Keratinocyte (primary cell): Measurements from ENCODE around the gene RPH3AL. TPM values are rescaled to one million over a fixed set of nuclear protein-coding genes. Genes with fewer than 3 reads are reported as not detected.

Experiments used
- DNase-seq: peaks from one replicate; pipeline ENCODE4 v3.0.0-alpha.2; 2011; ENCODE audit warnings: low read depth, missing footprints, low spot score
- FAIRE-seq: peaks from 2 replicates; lab custom pipeline; 2011; peaks lifted over from hg19 to GRCh38; lab: Jason Lieb, UNC
- H2AFZ ChIP-seq: 2 replicates; pipeline ENCODE4 v1.6.0; 2012; ENCODE audit warnings: low read length, control low read depth, inconsistent platforms; ENCODE audit not compliant: control insufficient read depth
- H3K27ac ChIP-seq: 2 replicates; pipeline ENCODE4 v1.5.1; 2011; ENCODE audit warnings: low read length; ENCODE audit not compliant: control insufficient read depth, insufficient read depth
- H3K27me3 ChIP-seq: 3 replicates; pipeline ENCODE4 v1.6.0; 2011; ENCODE audit warnings: low read length; ENCODE audit not compliant: control insufficient read depth, insufficient read depth; ENCODE audit errors: extremely low read depth
- H3K36me3 ChIP-seq, 2 experiments: 2 replicates in 1 of 2; 3 replicates in 1 of 2; pipeline ENCODE4 v1.5.1; 2011; ENCODE audit warnings: low read length in 2 of 2, mild to moderate bottlenecking in 1 of 2; ENCODE audit not compliant: control insufficient read depth in 2 of 2, insufficient read depth in 2 of 2; ENCODE audit errors: extremely low read depth in 1 of 2
- H3K4me1 ChIP-seq: 3 replicates; pipeline ENCODE4 v1.5.1; 2011; ENCODE audit warnings: low read length; ENCODE audit not compliant: control insufficient read depth, insufficient read depth; ENCODE audit errors: extremely low read depth
- H3K4me2 ChIP-seq: 3 replicates; pipeline ENCODE4 v1.6.0; 2011; ENCODE audit warnings: low read depth, low read length; ENCODE audit not compliant: control insufficient read depth, insufficient read depth; ENCODE audit errors: extremely low read depth
- H3K4me3 ChIP-seq, 3 experiments: fragments of 200-600 bp in 1 of 3; sonication (generic) in 1 of 3; 2 replicates in 2 of 3; 3 replicates in 1 of 3; pipeline ENCODE4 v1.5.1; 2011 to 2016; ENCODE audit warnings: low read length in 3 of 3, mild to moderate bottlenecking in 3 of 3, control low read depth in 2 of 3, inconsistent platforms in 1 of 3, low read depth in 1 of 3, mixed read lengths in 1 of 3, mixed run types in 1 of 3, moderate library complexity in 1 of 3; ENCODE audit not compliant: control insufficient read depth in 2 of 3, insufficient read depth in 2 of 3; ENCODE audit errors: extremely low read depth in 1 of 3
- H3K79me2 ChIP-seq: 2 replicates; pipeline ENCODE4 v1.6.0; 2012; ENCODE audit warnings: low read length; ENCODE audit not compliant: control insufficient read depth, insufficient read depth
- H3K9ac ChIP-seq: 3 replicates; pipeline ENCODE4 v1.6.0; 2011; ENCODE audit warnings: low read length; ENCODE audit not compliant: control insufficient read depth, insufficient read depth; ENCODE audit errors: extremely low read depth
- H3K9me1 ChIP-seq: 3 replicates; pipeline ENCODE4 v1.6.0; 2011; ENCODE audit warnings: low read length; ENCODE audit not compliant: control insufficient read depth, insufficient read depth; ENCODE audit errors: extremely low read depth
- H3K9me3 ChIP-seq: 2 replicates; pipeline ENCODE4 v1.5.1; 2012; ENCODE audit warnings: low read depth, low read length; ENCODE audit not compliant: control insufficient read depth
- H4K20me1 ChIP-seq: 3 replicates; pipeline ENCODE4 v1.6.0; 2011; ENCODE audit warnings: low read length; ENCODE audit not compliant: control insufficient read depth, insufficient read depth; ENCODE audit errors: extremely low read depth
- CTCF ChIP-seq, 3 experiments: IDR thresholded peaks in 1 of 3; conservative IDR thresholded peaks in 1 of 3; optimal IDR thresholded peaks in 1 of 3; 2 replicates in 2 of 3; 3 replicates in 1 of 3; pipeline versions ENCODE3 to v1.5.1; 2011; ENCODE audit warnings: low read length in 3 of 3, mild to moderate bottlenecking in 3 of 3, moderate library complexity in 2 of 3, control low read depth in 1 of 3, inconsistent platforms in 1 of 3; ENCODE audit not compliant: insufficient read depth in 2 of 3; ENCODE audit errors: extremely low read depth in 1 of 3
- EZH2 ChIP-seq: IDR thresholded peaks from one replicate; pipeline ENCODE4 v1.6.1; 2012; ENCODE audit warnings: inconsistent platforms, mild to moderate bottlenecking, low read length, moderate library complexity
- dilution Hi-C: fragments of 300-500 bp; cut with MboI; formaldehyde crosslinking; loops from one replicate; pipeline ENCODE4 v1.7.0; 2020; ENCODE audit warnings: low sequenced_read_pairs; ENCODE audit not compliant: extremely low pct_ligation_motif_present
- polyA plus RNA-seq, 5 experiments: library from polyadenylated mRNA; depleted of rRNA in 3 of 5; stranded (reverse) in 3 of 5; stranded (forward) in 1 of 5; unstranded in 1 of 5; fragments of >200 nt; gene quantifications; 1 replicate in 1 of 5; 2 replicates in 3 of 5; 3 replicates in 1 of 5; pipeline versions ENCODE4 v1.2.1 to v1.2.3, GENCODE V29; 2011 to 2012; ENCODE audit warnings: missing spikeins in 2 of 5, low read depth in 1 of 5, low replicate concordance in 1 of 5

Gene RPH3AL
- polyA plus RNA-seq, 1 donor (not counting 4 experiments of a cell fraction or from before 2014, with no cell fraction given), result 0.31 TPM

- H3K27me3 ChIP-seq, result peaks cover 14% of the 10 kb centered on the region
- H3K9me1 ChIP-seq, result no peaks in the 10 kb centered on the region
- no peak overlapping the region for H3K9ac ChIP-seq
- no peaks in the 10 kb centered on the region for H3K79me2 ChIP-seq
- H2AFZ ChIP-seq, result no peak overlapping the region
- H4K20me1 ChIP-seq, result no peaks in the 10 kb centered on the region
- no peaks in the 10 kb centered on the region for H3K36me3 ChIP-seq
- H3K4me1 ChIP-seq, result no peaks in the 10 kb centered on the region
- H3K27ac ChIP-seq, result no peak overlapping the region
- no peak overlapping the region for H3K4me3 ChIP-seq
- no peaks in the 10 kb centered on the region for H3K9me3 ChIP-seq
- no peak for DNase-seq
- no peak overlapping the region for H3K4me2 ChIP-seq
- TF ChIP-seq CTCF (optimal IDR thresholded peaks at IDR 0.05 in 1 of 3, IDR thresholded peaks at IDR 0.05 in 1 of 3, conservative IDR thresholded peaks at IDR 0.05 in 1 of 3; ENCODE audit: extremely low read depth in 1 of 3, insufficient read depth in 2 of 3, low read length in 3 of 3), result no peak
- TF ChIP-seq EZH2, result no peak
- dilution Hi-C loops, result no loop called here
- FAIRE-seq, result no peak
These were observed 73.9 kb downstream of the RPH3AL start for GRCh38 chr17:278676-279059.

- Histone ChIP-seq H3K4me2 (no peak overlapping the region), H4K20me1 (no peaks in the 10 kb centered on the region), H3K27ac (no peak overlapping the region), H3K4me3 (no peak overlapping the region), H3K27me3 (peaks cover 14% of the 10 kb centered on the region), H3K9ac (no peak overlapping the region), H3K4me1 (no peaks in the 10 kb centered on the region), H3K36me3 (no peaks in the 10 kb centered on the region), H3K9me3 (no peaks in the 10 kb centered on the region), H2AFZ (no peak overlapping the region), H3K79me2 (no peaks in the 10 kb centered on the region), H3K9me1 (no peaks in the 10 kb centered on the region)
- no peak for TF ChIP-seq EZH2
- no peak for TF ChIP-seq CTCF (optimal IDR thresholded peaks at IDR 0.05 in 1 of 3, IDR thresholded peaks at IDR 0.05 in 1 of 3, conservative IDR thresholded peaks at IDR 0.05 in 1 of 3; ENCODE audit: extremely low read depth in 1 of 3, insufficient read depth in 2 of 3, low read length in 3 of 3)
- FAIRE-seq, result no peak
- dilution Hi-C loops, result no loop called here
- DNase-seq, result no peak
These were observed 74.4 kb downstream of the RPH3AL start for GRCh38 chr17:278055-278675.
